ENCODE measurements around the gene DMXL2. TPM values are rescaled to one million over a fixed set of nuclear protein-coding genes. Genes with fewer than 3 reads are reported as not detected.

Gene DMXL2
- total RNA-seq, 1 experiment from 2014 or later = 29.8 TPM

GRCh38 chr15:51483520-51483919 lies 139.1 kb downstream of the DMXL2 start:
- Histone ChIP-seq H3K79me2 (ENCODE audit: low read depth) (no peaks in the 10 kb centered on the region), H3F3A (ENCODE audit: insufficient read depth, low read depth) (no peaks in the 10 kb centered on the region), H3K27me3 (ENCODE audit: insufficient read depth, low read depth) (no peaks in the 10 kb centered on the region), H3K9me2 (ENCODE audit: insufficient read depth) (no peaks in the 10 kb centered on the region), H3K27ac (no peak overlapping the region), H3K4me3 (no peak overlapping the region), H3K4me1 (replicated peaks; ENCODE audit: insufficient read depth) (no peaks in the 10 kb centered on the region), H3K36me3 (ENCODE audit: low read depth) (0 out of 2 replicates have a peak, but pooled peaks cover 4% of the 10 kb centered on the region), H4K20me1 (ENCODE audit: insufficient read depth) (no peaks in the 10 kb centered on the region), H3K9me3 (ENCODE audit: insufficient read depth, low read depth) (peaks cover 10% of the 10 kb centered on the region), H2AFZ (no peak overlapping the region), H3K4me2 (no peak overlapping the region)
- CTCF ChIA-PET = no interaction called here
- intact Hi-C loops (cut with micrococcal nuclease; ENCODE audit: unreplicated experiment) = no loop called here
- POLR2A ChIA-PET (ENCODE audit: unreplicated experiment) = no interaction called here
- DNase-seq = no peak
- TF ChIP-seq CTCF (conservative IDR thresholded peaks at IDR 0.05) (no peak), EZH2 (IDR thresholded peaks at IDR 0.05; ENCODE audit: low read depth) (no peak)
- no TSS peak for BruUV-seq (replicated peaks)

- CTCF ChIA-PET = no interaction called here
- Histone ChIP-seq H3K79me2 (ENCODE audit: low read depth) (no peaks in the 10 kb centered on the region), H4K20me1 (ENCODE audit: insufficient read depth) (no peaks in the 10 kb centered on the region), H3K4me3 (no peak overlapping the region), H3K36me3 (ENCODE audit: low read depth) (no peaks in the 10 kb centered on the region), H3K4me2 (no peak overlapping the region), H3K27me3 (ENCODE audit: insufficient read depth, low read depth) (no peaks in the 10 kb centered on the region), H3K27ac (no peak overlapping the region), H2AFZ (no peak overlapping the region), H3K9me2 (ENCODE audit: insufficient read depth) (no peaks in the 10 kb centered on the region), H3K9me3 (ENCODE audit: insufficient read depth, low read depth) (no peaks in the 10 kb centered on the region), H3K4me1 (replicated peaks; ENCODE audit: insufficient read depth) (no peaks in the 10 kb centered on the region), H3F3A (ENCODE audit: insufficient read depth, low read depth) (no peaks in the 10 kb centered on the region)
- intact Hi-C loops (cut with micrococcal nuclease; ENCODE audit: unreplicated experiment) = no loop called here
- no TSS peak for BruUV-seq (replicated peaks)
- DNase-seq = no peak
- no peak for TF ChIP-seq EZH2 (IDR thresholded peaks at IDR 0.05; ENCODE audit: low read depth)
- TF ChIP-seq CTCF (conservative IDR thresholded peaks at IDR 0.05) = no peak
- POLR2A ChIA-PET (ENCODE audit: unreplicated experiment) = no interaction called here
Measured at GRCh38 chr15:51475736-51476135, 146.8 kb downstream of the DMXL2 start.

GRCh38 chr15:51470512-51470911 lies 152.1 kb downstream of the DMXL2 start:
- Histone ChIP-seq H4K20me1 (ENCODE audit: insufficient read depth) (no peaks in the 10 kb centered on the region), H3K9me2 (ENCODE audit: insufficient read depth) (no peaks in the 10 kb centered on the region), H3K79me2 (ENCODE audit: low read depth) (no peaks in the 10 kb centered on the region), H3K27ac (no peak overlapping the region), H3K4me2 (no peak overlapping the region), H3K9me3 (ENCODE audit: insufficient read depth, low read depth) (no peaks in the 10 kb centered on the region), H3K36me3 (ENCODE audit: low read depth) (no peaks in the 10 kb centered on the region), H3K27me3 (ENCODE audit: insufficient read depth, low read depth) (no peaks in the 10 kb centered on the region), H3K4me3 (no peak overlapping the region), H3F3A (ENCODE audit: insufficient read depth, low read depth) (no peaks in the 10 kb centered on the region; the same call in 1 of the 2 replicates), H3K4me1 (replicated peaks; ENCODE audit: insufficient read depth) (no peaks in the 10 kb centered on the region), H2AFZ (no peak overlapping the region)
- ChIA-PET POLR2A (ENCODE audit: unreplicated experiment) (no interaction called here), CTCF (no interaction called here)
- no TSS peak for BruUV-seq (replicated peaks)
- intact Hi-C loops (cut with micrococcal nuclease; ENCODE audit: unreplicated experiment) = no loop called here
- TF ChIP-seq EZH2 (IDR thresholded peaks at IDR 0.05; ENCODE audit: low read depth) (no peak), CTCF (conservative IDR thresholded peaks at IDR 0.05) (no peak)
- DNase-seq = no peak
